ACHN (cell line): ENCODE results near the gene NQO2.
"Not testable (repeated sequence)": the region's sequence is repeated elsewhere in the genome, so short reads cannot be mapped to it uniquely, and the experiment has no call there.

Source experiments
- DNase-seq: peaks from one replicate; pipeline ENCODE4 v3.0.0-alpha.2; 2015
- in situ Hi-C: cut with HindIII; loops from 2 replicates; pipeline ENCODE4 v1.10.0; 2017; ENCODE audit warnings: low sequenced_read_pairs, low pct_ligation_motif_present, low pct_unique_long_range_greater_than_20kb

The NQO2 gene

DNA sequence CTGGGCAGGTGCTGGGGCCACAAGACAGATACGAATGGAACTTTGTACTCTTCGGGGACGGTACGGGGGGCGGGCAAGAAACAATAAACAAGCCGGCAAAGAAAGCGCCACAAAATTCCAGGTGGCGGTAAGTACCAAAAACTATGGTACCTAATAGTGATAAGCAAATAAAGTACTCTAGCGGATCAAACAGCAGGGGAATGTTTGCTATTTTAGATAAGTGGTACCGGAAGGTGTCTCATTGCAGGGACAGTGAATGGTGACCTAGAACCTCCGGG, 53.5 kb downstream of the NQO2 start:
- in situ Hi-C loops, result no loop called here
- DNase-seq, result no peak

DNA sequence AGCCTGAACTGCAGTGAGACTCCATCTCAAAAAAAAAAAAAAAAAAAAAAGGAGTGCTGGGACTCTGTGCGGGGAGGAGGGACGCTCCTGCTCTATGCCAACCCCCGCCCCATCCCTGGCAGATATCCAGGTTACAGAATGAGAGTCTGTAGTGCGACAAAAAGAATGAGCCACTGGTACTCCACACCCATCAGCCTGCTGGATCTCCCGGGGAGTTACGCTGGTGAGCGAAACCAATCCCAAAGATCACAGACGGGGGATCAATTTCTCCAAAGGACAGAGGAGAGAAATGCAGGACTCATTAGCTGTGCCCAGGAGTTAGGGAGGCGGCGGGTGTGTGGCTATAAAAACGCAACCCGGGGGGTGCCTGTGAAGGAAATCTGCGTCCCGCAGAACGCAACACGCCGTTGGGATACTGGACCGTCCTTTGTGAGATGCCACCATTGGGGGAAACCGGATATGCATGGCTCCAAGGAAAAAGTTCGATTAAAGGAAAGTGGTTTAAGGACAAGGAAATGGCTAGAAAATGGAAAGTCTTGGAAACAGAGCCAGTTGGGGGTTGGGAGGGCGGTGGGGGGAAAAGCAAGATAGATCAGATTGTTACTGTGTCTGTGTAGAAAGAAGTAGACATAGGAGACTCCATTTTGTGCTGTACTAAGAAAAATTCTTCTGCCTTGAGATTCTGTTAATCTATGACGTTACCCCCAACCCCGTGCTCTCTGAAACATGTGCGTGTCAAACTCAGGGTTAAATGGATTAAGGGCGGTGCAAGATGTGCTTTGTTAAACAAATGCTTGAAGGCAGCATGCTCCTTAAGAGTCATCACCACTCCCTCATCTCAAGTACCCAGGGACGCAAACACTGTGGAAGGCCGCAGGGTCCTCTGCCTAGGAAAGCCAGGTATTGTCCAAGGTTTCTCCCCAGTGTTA, 54.8 kb downstream of the NQO2 start:
- in situ Hi-C loops, result not testable (repeated sequence)

DNA sequence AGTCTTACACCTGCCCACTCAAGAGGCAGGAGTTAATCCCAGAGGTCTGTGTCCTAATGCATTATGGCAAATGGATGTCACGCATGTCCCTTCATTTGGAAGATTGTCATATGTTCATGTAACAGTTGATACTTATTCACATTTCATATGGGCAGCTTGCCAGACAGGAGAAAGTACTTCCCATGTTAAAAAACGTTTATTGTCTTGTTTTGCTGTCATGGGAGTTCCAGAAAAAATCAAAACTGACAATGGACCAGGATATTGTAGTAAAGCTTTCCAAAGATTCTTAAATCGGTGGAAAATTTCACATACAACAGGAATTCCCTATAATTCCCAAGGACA, 55.4 kb downstream of the NQO2 start:
- in situ Hi-C loops, DNase-seq: not testable (repeated sequence)

More for the DNA sequence above, 54.8 kb downstream of the NQO2 start:
- not testable (repeated sequence) for DNase-seq

DNA sequence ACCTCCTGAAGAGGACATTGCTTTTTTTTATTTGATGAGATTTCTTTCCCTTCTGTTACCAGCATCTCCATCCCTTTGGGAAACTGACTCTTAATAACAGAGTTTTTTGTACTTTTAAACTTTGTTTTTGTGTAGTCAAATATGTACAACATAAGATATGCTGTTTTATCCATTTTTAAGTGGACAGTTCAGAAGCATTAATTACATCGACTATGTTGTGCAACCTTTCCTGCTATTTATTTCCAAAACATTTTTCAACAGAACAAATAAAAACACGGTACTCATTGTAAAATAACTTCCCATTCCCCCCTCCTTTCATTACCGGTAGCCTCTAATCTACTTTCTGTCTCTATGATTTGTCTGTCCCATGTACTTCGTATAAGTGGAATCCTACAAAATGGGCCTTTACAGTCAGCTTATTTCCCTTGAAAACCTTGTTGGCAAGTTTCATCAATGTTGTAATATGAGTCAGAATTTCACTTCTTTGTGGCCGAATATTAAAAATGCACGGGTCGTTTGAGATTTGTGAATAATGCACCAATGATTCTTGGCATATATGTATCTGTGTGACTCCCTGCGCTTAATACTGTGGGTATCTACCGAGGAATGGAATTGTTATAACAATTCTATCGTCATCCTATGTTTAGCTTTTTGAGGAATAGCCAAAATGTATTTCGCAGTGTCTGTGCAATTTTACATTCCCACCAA, 57.5 kb downstream of the NQO2 start:
- in situ Hi-C loops, result no loop called here
- no peak for DNase-seq

DNA sequence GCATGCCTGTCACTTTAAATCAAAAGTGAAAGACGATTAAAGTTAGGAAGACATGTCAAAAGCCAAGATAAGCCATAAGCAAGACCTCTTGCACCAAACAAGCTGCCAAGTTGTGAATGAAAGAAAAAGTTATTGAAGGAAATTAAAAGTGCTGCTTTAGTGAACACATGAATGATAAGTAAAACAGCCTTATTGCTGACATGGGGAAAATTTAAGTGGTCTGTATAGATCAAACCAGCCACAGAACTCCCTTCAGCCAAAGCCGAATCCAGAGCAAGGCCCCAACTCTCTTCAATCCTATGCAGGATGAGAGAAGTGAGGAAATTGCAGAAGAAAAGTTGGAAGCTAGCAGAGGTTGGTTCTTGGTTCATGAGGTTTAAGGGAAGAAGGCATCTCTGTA, 59.3 kb downstream of the NQO2 start:
- DNase-seq, result no peak

DNA sequence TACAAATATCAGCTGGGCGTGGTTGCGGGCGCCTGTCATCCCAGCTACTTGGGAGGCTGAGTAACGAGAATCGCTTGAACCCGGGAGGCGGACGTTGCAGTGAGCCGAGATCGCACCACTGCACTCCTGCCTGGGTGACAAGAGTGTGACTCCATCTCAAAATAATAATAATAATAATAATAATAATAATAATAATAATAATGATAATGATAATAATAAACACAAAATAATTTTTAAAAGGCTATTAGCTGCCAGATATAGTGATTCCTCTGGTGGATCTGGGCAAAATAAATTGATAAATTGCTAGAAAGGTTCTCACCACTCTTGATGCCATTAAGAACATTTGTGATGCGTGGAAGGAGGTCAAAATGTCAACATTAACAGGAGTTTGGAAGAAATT, 60.4 kb downstream of the NQO2 start:
- in situ Hi-C loops, DNase-seq: not testable (repeated sequence)

More for the DNA sequence above, 59.3 kb downstream of the NQO2 start:
- in situ Hi-C loops, result no loop called here

DNA sequence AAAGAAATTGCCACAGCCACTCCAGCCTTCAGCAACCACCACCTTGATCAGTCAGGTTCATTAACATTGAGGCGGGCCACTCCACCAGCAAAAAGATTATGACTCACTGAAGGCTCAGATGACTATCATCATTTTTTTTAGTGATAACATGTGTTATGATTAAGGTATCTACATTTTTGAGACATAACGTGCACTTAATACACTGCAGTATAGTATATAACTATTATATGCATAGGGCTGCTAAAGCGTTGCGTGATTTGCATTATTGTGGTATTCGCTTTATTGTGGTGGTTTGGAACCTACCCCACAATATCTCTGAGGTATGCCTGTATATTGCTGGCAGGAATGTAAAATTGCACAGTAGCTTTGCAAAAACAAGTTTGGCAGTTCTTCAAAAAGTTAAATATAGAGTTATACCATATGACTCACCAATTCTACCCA, 61.8 kb downstream of the NQO2 start:
- in situ Hi-C loops, result no loop called here
- DNase-seq, result no peak

DNA sequence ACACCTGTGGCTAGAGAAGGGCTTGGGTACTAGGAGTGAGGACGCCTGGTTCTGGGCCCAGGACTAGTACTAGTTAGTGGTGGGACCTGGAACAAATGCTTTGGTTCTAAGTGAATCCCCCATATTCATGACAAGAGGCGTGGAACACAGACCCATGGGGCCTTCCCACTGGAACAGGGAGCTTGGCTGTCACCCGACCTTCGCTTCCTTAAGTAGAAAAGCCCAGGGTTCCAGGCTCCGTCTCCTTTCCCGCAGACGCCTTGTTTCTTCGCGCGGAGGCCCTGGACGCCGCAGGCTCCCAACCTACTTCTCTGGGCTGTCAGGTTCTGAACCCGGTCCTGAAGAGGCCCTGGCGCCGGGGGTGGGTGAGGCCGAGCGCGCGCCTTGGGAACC, 63.6 kb downstream of the NQO2 start:
- DNase-seq, in situ Hi-C loops: not testable (repeated sequence)

DNA sequence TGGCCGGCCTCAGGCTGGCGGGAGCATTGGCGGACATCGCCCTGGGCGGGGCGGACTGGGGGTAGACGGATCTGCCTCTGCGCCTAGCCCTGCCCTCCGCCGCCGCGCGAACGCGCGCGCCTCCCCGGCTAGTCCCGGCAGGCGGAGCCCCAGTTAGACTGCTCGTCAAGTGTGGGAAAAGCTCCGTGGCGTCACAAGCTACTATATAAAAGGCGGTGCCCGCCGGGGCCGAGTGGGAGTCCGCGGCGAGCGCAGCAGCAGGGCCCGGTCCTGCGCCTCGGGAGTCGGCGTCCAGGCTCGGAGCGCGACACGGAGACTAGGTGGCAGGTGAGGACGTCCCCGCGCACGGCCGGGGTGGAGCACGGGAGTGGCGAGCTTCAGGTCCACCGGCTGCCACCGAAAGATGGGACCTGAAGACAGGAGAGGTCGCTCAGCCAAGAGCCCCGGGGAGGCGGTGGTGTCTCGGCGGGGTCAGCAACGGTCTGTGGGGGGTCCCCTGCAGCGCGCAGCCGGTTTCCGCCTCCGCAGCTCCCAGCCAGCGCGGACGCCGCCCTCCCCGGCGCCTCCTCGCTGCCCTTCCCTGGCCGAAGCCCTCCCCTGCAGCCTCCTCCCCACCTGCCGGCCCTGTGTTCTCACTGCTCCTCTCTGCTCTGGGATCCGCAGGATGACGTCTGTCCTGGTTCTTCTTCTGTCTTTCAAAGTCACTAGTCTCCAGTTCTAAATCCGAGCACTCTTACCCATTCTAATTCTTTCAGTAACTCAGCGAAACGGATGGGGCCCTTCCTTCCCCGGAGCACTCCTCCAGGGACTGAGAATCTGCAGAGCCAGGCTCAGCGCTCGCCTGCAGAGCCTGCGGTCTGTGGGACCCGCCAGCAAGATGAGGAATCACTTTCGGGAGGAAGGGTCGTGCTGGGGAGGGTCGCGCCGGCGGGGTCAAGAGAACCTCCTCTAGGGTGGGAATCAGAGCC, 64.3 kb downstream of the NQO2 start:
- in situ Hi-C loops, result no loop called here
- peak; percentile 91 for DNase-seq

DNA sequence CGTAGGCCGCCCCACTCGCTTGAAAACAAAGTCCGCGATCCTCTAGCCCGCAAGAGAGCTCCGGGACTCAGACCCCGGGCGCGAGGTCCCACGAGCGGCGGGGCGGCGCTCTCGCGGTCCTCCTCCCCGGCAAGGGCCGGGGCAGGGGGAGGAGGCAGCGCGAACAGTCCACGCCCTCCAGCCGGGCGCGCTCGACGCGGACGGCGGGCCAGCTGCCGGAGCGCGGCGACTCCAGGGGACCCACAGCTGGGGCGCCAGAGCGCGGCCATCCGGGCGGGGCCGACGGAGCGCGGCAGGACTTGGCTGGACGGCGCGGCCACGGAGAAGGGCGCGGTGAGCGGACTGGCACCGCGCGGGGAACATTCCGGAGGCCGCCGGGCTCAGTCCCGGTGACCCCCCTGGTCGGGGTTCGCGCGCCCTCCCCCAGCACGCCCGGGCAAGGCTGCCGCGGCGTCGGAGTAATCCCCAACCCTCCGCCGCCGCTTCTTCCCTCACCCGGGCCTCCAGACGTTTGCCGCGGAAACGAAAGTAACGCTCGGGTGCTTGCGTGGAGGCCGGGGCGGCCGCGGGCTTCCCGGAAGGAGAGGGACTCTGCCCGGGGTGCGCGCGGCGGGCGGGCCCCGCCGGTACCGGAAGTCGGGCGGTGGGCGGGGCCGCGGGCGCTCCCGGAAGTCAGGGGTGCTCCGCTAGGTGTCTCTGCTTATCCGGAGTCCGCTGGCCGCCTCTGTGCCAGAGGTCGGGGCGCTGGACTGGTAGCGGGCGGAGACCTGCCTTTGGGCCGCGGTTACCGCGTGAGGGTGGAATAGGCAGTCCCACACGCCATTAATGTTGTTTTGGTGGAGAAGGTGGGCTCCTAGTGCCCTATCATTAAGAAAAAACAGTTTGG, 68.9 kb downstream of the NQO2 start, which contains the start of gene RIPK1:
Gene RIPK1, plus strand, starts transcription at position 166 of the 886 bp plus-strand sequence. CDS start 8,330 bp downstream, outside the sequence.
- in situ Hi-C loops, result no loop called here
- DNase-seq, result peak; percentile 88
